Skeletal muscle tissue (tissue), 4 donors: ENCODE results near the gene PBX3. TPM values are rescaled to one million over a fixed set of nuclear protein-coding genes. Genes with fewer than 3 reads are reported as not detected.
"Not testable (repeated sequence)": the region's sequence is repeated elsewhere in the genome, so short reads cannot be mapped to it uniquely, and the experiment has no call there.

Experiments
- H3K27ac ChIP-seq: one replicate; pipeline ENCODE4 v1.7.0; 2013; ENCODE audit warnings: mild to moderate bottlenecking, low read depth, low read length, inconsistent platforms
- H3K27me3 ChIP-seq, 3 donors: one replicate each; pipeline ENCODE4 v1.7.0; 2013; ENCODE audit warnings: low read length in 3 of 3; ENCODE audit not compliant: control insufficient read depth in 3 of 3, insufficient read depth in 3 of 3
- H3K36me3 ChIP-seq, 3 donors: one replicate each; pipeline ENCODE4 v1.7.0; 2013; ENCODE audit warnings: low read length in 3 of 3; ENCODE audit not compliant: control insufficient read depth in 3 of 3, insufficient read depth in 3 of 3
- H3K4me1 ChIP-seq, 3 donors: one replicate each; pipeline ENCODE4 v1.7.0; 2013; ENCODE audit warnings: low read length in 3 of 3, mild to moderate bottlenecking in 3 of 3; ENCODE audit not compliant: control insufficient read depth in 3 of 3, insufficient read depth in 3 of 3
- H3K4me3 ChIP-seq, 3 donors: one replicate each; pipeline ENCODE4 v1.7.0; 2013; ENCODE audit warnings: low read length in 3 of 3
- H3K9ac ChIP-seq, 3 donors: one replicate each; pipeline ENCODE4 v1.7.0; 2013; ENCODE audit warnings: low read length in 3 of 3, mild to moderate bottlenecking in 3 of 3, moderate library complexity in 2 of 3, low read depth in 1 of 3
- H3K9me3 ChIP-seq, 3 donors: one replicate each; pipeline ENCODE4 v1.7.0; 2013; ENCODE audit warnings: low read length in 3 of 3; ENCODE audit not compliant: control insufficient read depth in 3 of 3
- total RNA-seq: library from RNA; depleted of rRNA; stranded (reverse); fragments of >200 nt; gene quantifications from one replicate; pipeline ENCODE4 v1.2.3, GENCODE V29; 2014
- donor health status: Osteomylitis.

Gene PBX3
- total RNA-seq, 1 donor from 2014 or later: 14.1 TPM

DNA sequence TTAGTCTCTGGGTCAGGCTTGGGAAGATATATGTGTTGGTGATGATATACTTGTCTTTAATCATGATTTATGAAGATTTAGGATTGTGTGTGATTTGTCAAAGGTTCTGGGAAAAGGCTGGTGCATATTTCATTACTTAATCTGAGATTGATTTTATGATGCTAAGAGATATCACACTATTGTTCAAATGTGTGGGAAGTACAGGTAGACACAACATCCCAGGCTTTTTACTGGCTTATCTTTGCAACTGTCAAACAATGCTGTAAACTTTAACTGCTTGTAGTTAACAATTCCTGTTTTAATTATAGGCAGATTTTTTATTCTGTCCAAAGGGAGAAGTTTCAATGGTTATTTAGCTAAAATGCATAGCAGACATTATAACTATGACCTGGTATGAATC lies 23.9 kb downstream of the PBX3 start:
- Histone ChIP-seq H3K9me3 (no peaks in the 10 kb centered on the region), H3K4me3 (no peak overlapping the region), H3K4me1 (no peaks in the 10 kb centered on the region), H3K36me3 (no peaks in the 10 kb centered on the region), H3K9ac (no peak overlapping the region), H3K27ac (no peak overlapping the region), H3K27me3 (no peaks in the 10 kb centered on the region)

DNA sequence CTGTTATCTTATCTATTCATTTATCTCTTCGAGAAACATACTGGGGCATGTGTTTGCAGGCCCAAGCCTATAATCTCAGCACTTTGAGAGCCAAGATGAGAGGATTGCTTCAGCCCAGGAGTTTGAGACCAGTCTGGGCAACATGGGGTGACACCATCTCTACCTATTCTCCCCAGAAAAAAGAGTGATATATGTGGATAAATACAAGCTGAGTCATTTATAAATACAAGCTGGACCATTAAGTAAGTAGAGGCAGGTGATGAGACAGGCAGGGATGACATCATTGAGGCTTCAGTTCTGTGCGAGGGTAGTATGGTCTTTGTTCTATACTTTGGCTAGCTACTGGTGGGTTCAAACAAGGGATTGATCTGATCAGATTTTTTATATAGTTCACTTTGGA lies 25.6 kb downstream of the PBX3 start:
- H3K9me3 ChIP-seq: no peaks in the 10 kb centered on the region
- no peaks in the 10 kb centered on the region for H3K4me1 ChIP-seq
- no peak overlapping the region for H3K27ac ChIP-seq
- no peak overlapping the region for H3K9ac ChIP-seq
- no peaks in the 10 kb centered on the region for H3K36me3 ChIP-seq
- no peak overlapping the region for H3K4me3 ChIP-seq
- no peaks in the 10 kb centered on the region for H3K27me3 ChIP-seq

DNA sequence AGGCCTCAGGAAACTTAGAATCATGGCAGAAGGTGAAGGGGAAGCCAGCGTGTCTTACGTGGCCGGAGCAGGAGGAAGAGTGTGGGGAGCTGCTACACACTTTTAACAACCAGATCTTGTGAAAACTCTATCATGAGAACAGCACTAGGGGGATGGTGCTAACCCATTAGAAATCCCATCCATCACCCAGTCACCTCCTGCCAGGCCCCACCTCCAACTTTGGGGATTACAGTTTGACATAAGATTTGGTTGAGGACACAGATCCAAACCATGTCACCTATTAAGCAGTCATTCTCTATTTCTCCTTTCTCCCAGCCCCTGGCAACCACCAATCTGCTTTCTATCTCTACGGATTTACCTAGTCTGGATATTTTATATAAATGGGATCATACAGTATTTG lies 26.9 kb downstream of the PBX3 start:
- Histone ChIP-seq H3K9ac (no peak overlapping the region), H3K36me3 (no peaks in the 10 kb centered on the region), H3K27ac (no peak overlapping the region), H3K4me1 (no peaks in the 10 kb centered on the region), H3K4me3 (no peak overlapping the region), H3K27me3 (no peaks in the 10 kb centered on the region), H3K9me3 (no peaks in the 10 kb centered on the region)

DNA sequence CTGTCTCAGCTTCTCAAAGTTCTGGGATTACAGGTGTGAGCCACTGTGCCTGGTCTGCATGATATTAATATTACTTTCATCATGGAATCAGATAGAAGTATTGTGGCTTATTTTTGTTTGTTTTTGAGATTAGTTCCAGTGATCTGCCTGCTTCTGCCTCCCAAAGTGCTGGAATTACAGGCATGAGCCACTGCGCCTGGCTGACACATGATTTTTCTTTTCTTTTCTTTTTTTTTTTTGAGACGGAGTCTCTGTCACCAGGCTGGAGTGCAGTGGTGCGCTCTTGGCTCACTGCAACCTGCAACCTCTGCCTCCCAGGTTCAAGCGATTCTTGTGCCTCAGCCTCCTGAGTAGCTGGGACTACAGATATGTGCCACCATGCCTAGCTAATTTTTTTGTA lies 29.6 kb downstream of the PBX3 start:
- H3K36me3 ChIP-seq, H3K4me3 ChIP-seq, H3K27ac ChIP-seq, H3K27me3 ChIP-seq, H3K9me3 ChIP-seq, H3K4me1 ChIP-seq, H3K9ac ChIP-seq: not testable (repeated sequence)

DNA sequence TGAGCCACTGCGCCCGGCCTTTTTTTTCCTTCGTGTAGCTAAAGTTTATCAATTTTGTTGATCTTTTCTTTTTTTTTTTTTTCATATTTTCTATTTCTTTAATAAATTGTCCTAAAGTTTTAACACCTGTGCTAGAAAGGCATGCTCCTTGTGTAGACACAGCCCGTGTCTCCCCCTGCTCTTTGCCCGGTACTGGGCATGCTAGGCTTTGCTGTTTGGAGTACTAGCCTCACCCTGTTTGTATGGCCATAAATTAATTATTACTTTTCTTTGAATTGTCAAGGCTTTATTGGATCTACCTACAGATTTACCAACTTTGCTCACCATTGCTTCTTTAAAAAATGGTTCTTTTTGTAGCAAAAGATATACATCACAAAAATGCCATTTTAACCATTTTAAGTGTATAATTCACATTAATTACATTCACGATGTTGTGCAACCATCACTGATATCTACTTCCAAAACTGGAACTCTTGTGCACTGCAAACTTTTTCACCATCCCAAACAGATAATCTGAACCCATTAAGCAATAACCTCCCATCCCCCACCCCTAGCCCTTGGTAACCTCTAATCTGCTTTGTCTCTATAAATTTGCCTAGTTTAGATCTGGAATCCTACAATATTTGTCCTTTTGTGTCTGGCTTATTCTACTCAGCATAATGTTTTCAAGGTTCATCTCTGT lies 31.5 kb downstream of the PBX3 start:
- not testable (repeated sequence) for H3K4me3 ChIP-seq, H3K27ac ChIP-seq, H3K27me3 ChIP-seq, H3K4me1 ChIP-seq, H3K9me3 ChIP-seq, H3K9ac ChIP-seq, H3K36me3 ChIP-seq

DNA sequence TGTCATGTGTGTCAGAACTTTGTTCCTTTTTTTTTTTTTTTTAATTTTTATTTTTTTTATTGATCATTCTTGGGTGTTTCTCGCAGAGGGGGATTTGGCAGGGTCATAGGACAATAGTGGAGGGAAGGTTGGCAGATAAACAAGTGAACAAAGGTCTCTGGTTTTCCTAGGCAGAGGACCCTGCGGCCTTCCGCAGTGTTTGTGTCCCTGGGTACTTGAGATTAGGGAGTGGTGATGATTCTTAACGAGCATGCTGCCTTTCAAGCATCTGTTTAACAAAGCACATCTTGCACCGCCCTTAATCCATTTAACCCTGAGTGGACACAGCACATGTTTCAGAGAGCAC lies 32.0 kb downstream of the PBX3 start:
- not testable (repeated sequence) for H3K27ac ChIP-seq, H3K4me3 ChIP-seq, H3K36me3 ChIP-seq, H3K4me1 ChIP-seq, H3K9me3 ChIP-seq, H3K9ac ChIP-seq, H3K27me3 ChIP-seq

DNA sequence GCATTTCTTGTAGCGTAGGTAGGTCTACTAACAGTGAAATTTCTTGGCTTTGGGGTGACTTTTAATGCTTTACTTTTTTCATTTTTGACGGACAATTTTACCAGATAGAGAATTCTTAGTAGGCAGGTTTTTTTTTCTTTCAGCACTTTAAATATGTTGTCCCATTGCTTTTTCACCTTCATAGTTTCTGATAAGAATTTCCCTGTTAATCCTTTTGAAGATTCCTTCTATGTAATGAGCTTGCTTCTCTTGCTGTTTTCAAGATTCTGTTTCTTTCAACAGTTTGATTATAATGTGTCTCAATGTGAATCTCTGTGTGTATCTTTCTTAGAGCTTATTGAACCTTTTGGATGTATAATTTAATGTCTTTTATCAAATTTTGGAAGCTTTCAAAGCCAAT lies 35.5 kb downstream of the PBX3 start:
- Histone ChIP-seq H3K36me3 (no peaks in the 10 kb centered on the region), H3K27me3 (no peaks in the 10 kb centered on the region), H3K9me3 (no peaks in the 10 kb centered on the region), H3K4me3 (no peak overlapping the region), H3K9ac (no peak overlapping the region), H3K27ac (no peak overlapping the region), H3K4me1 (no peaks in the 10 kb centered on the region)

DNA sequence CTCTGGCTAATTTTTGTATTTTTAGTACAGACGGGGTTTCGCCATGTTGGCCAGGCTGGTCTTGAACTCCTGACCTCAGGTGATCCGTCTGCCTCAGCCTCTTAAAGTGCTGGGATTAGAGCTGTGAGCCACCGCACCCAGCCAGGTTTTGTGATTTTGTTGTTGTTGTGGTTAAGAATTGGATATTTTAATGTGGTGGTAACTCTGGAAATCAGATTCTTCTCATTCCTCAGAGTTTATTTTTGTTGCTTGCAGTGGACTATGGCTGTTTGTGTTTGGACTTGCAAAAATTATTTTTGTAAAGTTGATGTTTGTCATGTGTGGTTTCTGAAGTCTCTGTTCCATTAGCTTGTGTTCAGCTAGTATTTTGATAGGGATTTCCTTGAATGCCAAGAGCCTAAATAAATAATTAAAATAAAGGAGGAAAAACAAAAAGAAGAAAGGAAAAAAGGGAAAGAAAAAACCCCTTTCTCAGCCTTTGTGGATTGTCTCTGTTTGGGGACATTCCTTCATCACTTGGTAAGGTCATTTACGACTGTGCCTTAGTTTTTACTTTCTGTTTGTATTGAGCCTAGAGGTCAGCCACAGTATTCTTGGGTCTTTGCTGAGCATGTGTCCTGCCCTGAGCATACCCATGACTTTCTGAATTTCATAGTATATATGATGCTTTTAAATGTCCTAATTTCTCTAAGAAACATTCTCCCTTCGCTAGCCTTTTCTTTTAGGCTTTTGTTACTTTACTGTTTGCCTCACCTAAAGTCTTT lies 37.3 kb downstream of the PBX3 start:
- Histone ChIP-seq H3K27me3 (no peaks in the 10 kb centered on the region), H3K9ac (no peak overlapping the region), H3K36me3 (no peaks in the 10 kb centered on the region), H3K4me3 (no peak overlapping the region), H3K4me1 (no peaks in the 10 kb centered on the region), H3K27ac (no peak overlapping the region), H3K9me3 (no peaks in the 10 kb centered on the region)

DNA sequence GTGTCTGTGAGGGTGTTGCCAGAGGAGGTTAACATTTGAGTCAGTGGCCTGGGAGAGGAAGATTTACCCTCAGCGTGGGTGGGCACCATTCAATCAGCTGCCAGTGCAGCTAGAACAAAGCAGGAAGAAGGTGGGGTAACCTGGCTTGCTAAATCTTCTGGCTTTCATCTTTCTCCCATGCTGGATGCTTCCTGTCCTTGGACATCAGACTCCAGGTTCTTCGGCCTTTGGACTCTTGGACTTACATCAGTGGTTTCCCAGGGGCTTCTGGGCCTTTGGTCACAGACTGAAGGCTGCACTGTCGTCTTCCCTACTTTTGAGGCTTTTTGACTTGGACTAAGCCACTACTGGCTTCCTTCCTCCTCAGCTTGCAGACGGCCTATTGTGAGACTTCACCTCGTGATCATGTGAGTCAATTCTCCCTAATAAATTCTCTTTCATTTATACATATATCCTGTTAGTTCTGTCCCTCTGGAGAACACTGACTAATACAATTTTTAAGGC lies 38.1 kb downstream of the PBX3 start:
- H3K27me3 ChIP-seq: no peaks in the 10 kb centered on the region
- H3K27ac ChIP-seq: peak overlapping the region; percentile 19
- no peak overlapping the region for H3K9ac ChIP-seq
- no peaks in the 10 kb centered on the region for H3K4me1 ChIP-seq
- H3K4me3 ChIP-seq: no peak overlapping the region
- H3K36me3 ChIP-seq: no peaks in the 10 kb centered on the region
- no peaks in the 10 kb centered on the region for H3K9me3 ChIP-seq

DNA sequence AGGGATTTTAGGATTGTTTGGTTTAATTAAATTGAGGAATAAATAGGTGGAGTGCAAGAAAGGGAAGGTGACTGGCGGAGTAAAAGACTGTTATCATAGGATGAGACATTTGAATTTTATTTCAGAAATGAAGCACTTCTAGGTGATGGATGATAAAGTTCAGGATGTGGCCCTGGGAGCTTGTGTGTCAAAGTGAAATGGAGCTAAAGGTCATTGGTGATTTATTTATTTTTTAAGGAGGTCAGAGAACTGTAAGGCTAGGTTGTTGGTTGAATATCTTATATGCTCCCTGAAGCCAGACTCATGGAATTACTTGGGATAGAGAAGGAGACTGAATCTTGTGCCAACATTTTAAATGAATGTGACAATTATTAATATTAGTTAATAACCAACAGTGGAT lies 40.5 kb downstream of the PBX3 start:
- Histone ChIP-seq H3K4me1 (no peaks in the 10 kb centered on the region), H3K9me3 (no peaks in the 10 kb centered on the region), H3K36me3 (no peaks in the 10 kb centered on the region), H3K27me3 (no peaks in the 10 kb centered on the region), H3K27ac (no peak overlapping the region), H3K4me3 (no peak overlapping the region), H3K9ac (no peak overlapping the region)
